HEK293 (cell line): ENCODE data around the gene CLEC14A.

Experiments
- CTCF ChIA-PET: fragments of 350-600 bp; formaldehyde crosslinking; extraction: SDS; loops from one replicate; lab custom pipeline; 2021; ENCODE audit warnings: antibody characterized with exemption; lab: Yijun Ruan, JAX
- POLR2A ChIA-PET: fragments of 300-600 bp; formaldehyde crosslinking; extraction: SDS; loops from one replicate; lab custom pipeline; 2020; ENCODE audit warnings: antibody characterized with exemption, inconsistent platforms; lab: Yijun Ruan, JAX
- H3K27ac ChIP-seq: fragments of 200-500 bp; sonication (Bioruptor generic); 2 replicates; pipeline ENCODE4 v1.5.1; 2014; ENCODE audit warnings: low read depth, low read length, control low read depth, inconsistent platforms; ENCODE audit errors: extremely low read depth
- H3K36me3 ChIP-seq, 2 experiments: fragments of 200-500 bp in 1 of 2; sonication (Bioruptor generic) in 1 of 2; 1 replicate in 1 of 2; 2 replicates in 1 of 2; pipeline ENCODE4 v1.5.1; 2014 to 2017; ENCODE audit warnings: inconsistent platforms in 2 of 2, low read length in 2 of 2; ENCODE audit not compliant: control insufficient read depth in 2 of 2, insufficient read depth in 1 of 2
- H3K4me1 ChIP-seq: fragments of 200-500 bp; sonication (Bioruptor generic); 2 replicates; pipeline ENCODE4 v1.5.1; 2014; ENCODE audit warnings: mild to moderate bottlenecking, low read length, inconsistent platforms; ENCODE audit not compliant: control insufficient read depth, insufficient read depth
- H3K4me3 ChIP-seq: 2 replicates; pipeline ENCODE4 v1.5.1; 2011; ENCODE audit warnings: low read depth, mild to moderate bottlenecking, control low read depth, low read length, moderate library complexity
- H3K9me3 ChIP-seq: fragments of 200-500 bp; sonication (Bioruptor generic); 2 replicates; pipeline ENCODE4 v1.5.1; 2014; ENCODE audit warnings: low read depth, low read length, inconsistent platforms; ENCODE audit not compliant: control insufficient read depth, insufficient read depth
- HOXD13 ChIP-seq: sonication (generic); formaldehyde crosslinking; IDR thresholded peaks from 2 replicates; pipeline ENCODE4 v1.8.0; 2022; ENCODE audit warnings: missing genetic modification reagents, borderline replicate concordance
- KLF7 ChIP-seq: fragments of 450-650 bp; formaldehyde crosslinking; IDR thresholded peaks from 2 replicates; pipeline ENCODE4 v1.5.1; 2016; ENCODE audit warnings: missing biosample characterization, missing genetic modification characterization, borderline replicate concordance
- SCRT1 ChIP-seq: fragments of 450-650 bp; formaldehyde crosslinking; IDR thresholded peaks from 2 replicates; pipeline ENCODE4 v1.5.1; 2016; ENCODE audit warnings: missing biosample characterization, missing genetic modification characterization, borderline replicate concordance
- TCF7L2 ChIP-seq: IDR thresholded peaks from 2 replicates; pipeline ENCODE4 v1.6.1; 2011; ENCODE audit warnings: low read depth, mild to moderate bottlenecking, inconsistent platforms, low read length, moderate library complexity, borderline replicate concordance
- ZNF10 ChIP-seq: fragments of 450-650 bp; formaldehyde crosslinking; IDR thresholded peaks from 2 replicates; pipeline ENCODE4 v1.5.1; 2017; ENCODE audit warnings: missing biosample characterization, missing genetic modification characterization
- ZNF112 ChIP-seq: fragments of 450-650 bp; formaldehyde crosslinking; IDR thresholded peaks from 2 replicates; pipeline ENCODE4 v1.5.0; 2017; ENCODE audit warnings: missing biosample characterization, missing genetic modification characterization
- ZNF121 ChIP-seq: fragments of 450-650 bp; formaldehyde crosslinking; IDR thresholded peaks from 2 replicates; pipeline ENCODE4 v1.5.1; 2016; ENCODE audit warnings: missing biosample characterization, missing genetic modification characterization
- ZNF138 ChIP-seq: fragments of 450-650 bp; formaldehyde crosslinking; IDR thresholded peaks from 2 replicates; pipeline ENCODE4 v1.5.1; 2016; ENCODE audit warnings: missing biosample characterization, missing genetic modification characterization, borderline replicate concordance
- ZNF184 ChIP-seq: fragments of 450-650 bp; IDR thresholded peaks from 2 replicates; pipeline ENCODE4 v1.5.1; 2018; ENCODE audit warnings: missing biosample characterization, mild to moderate bottlenecking, missing genetic modification characterization
- ZNF354C ChIP-seq: fragments of 450-650 bp; formaldehyde crosslinking; IDR thresholded peaks from 2 replicates; pipeline ENCODE4 v1.5.1; 2016; ENCODE audit warnings: missing biosample characterization, missing genetic modification characterization, low read depth, borderline replicate concordance
- ZNF37A ChIP-seq: fragments of 450-650 bp; IDR thresholded peaks from 2 replicates; pipeline ENCODE4 v1.5.1; 2018; ENCODE audit warnings: missing biosample characterization, missing genetic modification characterization
- ZNF426 ChIP-seq: fragments of 450-650 bp; formaldehyde crosslinking; IDR thresholded peaks from 2 replicates; pipeline ENCODE4 v1.5.1; 2017; ENCODE audit warnings: missing biosample characterization, missing genetic modification characterization, mild to moderate bottlenecking, inconsistent platforms, moderate library complexity
- ZNF549 ChIP-seq: fragments of 450-650 bp; IDR thresholded peaks from 2 replicates; pipeline ENCODE4 v1.5.1; 2018; ENCODE audit warnings: missing biosample characterization, missing genetic modification characterization, mild to moderate bottlenecking, inconsistent platforms, moderate library complexity
- ZNF585B ChIP-seq: fragments of 450-650 bp; formaldehyde crosslinking; IDR thresholded peaks from 2 replicates; pipeline ENCODE4 v1.5.1; 2016; ENCODE audit warnings: missing biosample characterization, missing genetic modification characterization
- ZNF658 ChIP-seq: fragments of 450-650 bp; formaldehyde crosslinking; IDR thresholded peaks from 2 replicates; pipeline ENCODE4; 2016; ENCODE audit warnings: missing biosample characterization, missing genetic modification characterization
- ZNF843 ChIP-seq: fragments of 450-650 bp; formaldehyde crosslinking; IDR thresholded peaks from 2 replicates; pipeline ENCODE4 v1.5.1; 2016; ENCODE audit warnings: missing biosample characterization, missing genetic modification characterization
- ZSCAN16 ChIP-seq: fragments of 450-650 bp; formaldehyde crosslinking; IDR thresholded peaks from 2 replicates; pipeline ENCODE4 v1.5.1; 2016; ENCODE audit warnings: missing biosample characterization, missing genetic modification characterization
- TF ChIP-seq, protein P1 (sequence below): fragments of 450-650 bp; formaldehyde crosslinking; IDR thresholded peaks from 2 replicates; pipeline ENCODE4 v1.5.1; 2016; ENCODE audit warnings: missing biosample characterization, missing genetic modification characterization
- TF ChIP-seq, protein P2 (sequence below): fragments of 450-650 bp; formaldehyde crosslinking; IDR thresholded peaks from 2 replicates; pipeline ENCODE4 v1.5.1; 2016; ENCODE audit warnings: missing biosample characterization, missing genetic modification characterization, borderline replicate concordance
- TF ChIP-seq, protein P3 (sequence below): fragments of 450-650 bp; formaldehyde crosslinking; IDR thresholded peaks from 2 replicates; pipeline ENCODE4 v1.5.1; 2016; ENCODE audit warnings: missing biosample characterization, missing genetic modification characterization
- TF ChIP-seq, protein P4 (sequence below): fragments of 450-650 bp; formaldehyde crosslinking; IDR thresholded peaks from 2 replicates; pipeline ENCODE4 v1.5.1; 2017; ENCODE audit warnings: missing biosample characterization, missing genetic modification characterization
- TF ChIP-seq, protein P5 (sequence below): fragments of 450-650 bp; formaldehyde crosslinking; IDR thresholded peaks from 2 replicates; pipeline ENCODE4 v1.5.1; 2016; ENCODE audit warnings: missing biosample characterization, missing genetic modification characterization

The CLEC14A gene

DNA sequence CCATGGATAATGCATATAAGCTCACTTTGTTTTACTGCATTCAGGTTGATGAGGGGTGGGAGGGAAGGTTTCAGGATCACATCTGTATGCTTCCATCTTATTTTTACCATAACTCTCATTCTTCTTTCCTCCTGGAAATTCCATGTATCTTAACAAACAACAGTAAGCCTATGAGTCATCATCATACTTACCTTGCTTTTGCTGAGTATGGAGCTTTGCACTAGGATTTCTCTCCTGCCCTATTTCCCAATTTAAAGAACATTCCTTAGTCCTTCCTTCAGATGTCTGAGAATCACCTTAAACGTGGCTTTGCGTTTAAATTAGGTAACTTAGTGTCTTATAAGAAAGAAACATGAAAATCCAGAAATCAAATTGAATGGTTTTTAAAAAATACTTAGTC, 1.6 kb upstream of the CLEC14A start:
- TF ChIP-seq ZNF10 (tag by site-specific recombination) (no peak), ZNF121 (tag by site-specific recombination) (no peak)
- TF ChIP-seq, protein P1, sequence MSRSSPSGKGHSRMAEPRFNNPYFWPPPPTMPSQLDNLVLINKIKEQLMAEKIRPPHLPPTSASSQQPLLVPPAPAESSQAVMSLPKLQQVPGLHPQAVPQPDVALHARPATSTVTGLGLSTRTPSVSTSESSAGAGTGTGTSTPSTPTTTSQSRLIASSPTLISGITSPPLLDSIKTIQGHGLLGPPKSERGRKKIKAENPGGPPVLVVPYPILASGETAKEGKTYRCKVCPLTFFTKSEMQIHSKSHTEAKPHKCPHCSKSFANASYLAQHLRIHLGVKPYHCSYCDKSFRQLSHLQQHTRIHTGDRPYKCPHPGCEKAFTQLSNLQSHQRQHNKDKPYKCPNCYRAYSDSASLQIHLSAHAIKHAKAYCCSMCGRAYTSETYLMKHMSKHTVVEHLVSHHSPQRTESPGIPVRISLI: no peak
- TF ChIP-seq, all 188 proteins: peak for 0
- no peak overlapping the region for H3K4me3 ChIP-seq
- no peaks in the 10 kb centered on the region for H3K9me3 ChIP-seq
- CTCF ChIA-PET: interaction anchor here (0.6 kb wide), 1 partner anchor 22 kb away, joined by 3 read pairs; no protein-coding TSS in a partner anchor
- H3K4me1 ChIP-seq: no peaks in the 10 kb centered on the region
- H3K27ac ChIP-seq: no peak overlapping the region
- H3K36me3 ChIP-seq: no peaks in the 10 kb centered on the region
- POLR2A ChIA-PET: no interaction called here

DNA sequence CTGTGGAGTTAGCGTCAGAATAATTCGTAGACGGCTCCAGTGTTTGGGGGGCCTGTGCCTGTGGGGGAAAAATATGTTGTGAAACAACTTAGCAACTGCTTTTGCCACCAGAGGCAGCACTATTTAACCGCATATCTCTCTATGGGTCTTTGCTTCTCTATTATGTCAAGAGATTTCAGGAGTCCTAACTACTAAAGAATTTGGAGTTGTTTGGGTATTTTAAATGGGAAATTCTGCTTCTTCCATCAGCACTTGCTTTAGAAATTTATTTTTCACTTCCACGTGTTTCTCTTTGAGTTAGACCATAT, 594 bp upstream of the CLEC14A start:
- ChIA-PET POLR2A (no interaction called here), CTCF (no interaction called here)
- H3K36me3 ChIP-seq: no peaks in the 10 kb centered on the region
- H3K9me3 ChIP-seq: no peaks in the 10 kb centered on the region
- no peak overlapping the region for H3K4me3 ChIP-seq
- no peaks in the 10 kb centered on the region for H3K4me1 ChIP-seq
- H3K27ac ChIP-seq: no peak overlapping the region
- TF ChIP-seq ZNF121 (tag by site-specific recombination) (no peak), ZNF426 (tag by site-specific recombination) (no peak), ZNF37A (no peak), ZNF585B (tag by site-specific recombination) (no peak), ZNF354C (tag by site-specific recombination) (no peak), ZNF549 (tag by site-specific recombination) (no peak), HOXD13 (CRISPR knock-in tag) (no peak), TCF7L2 (no peak), SCRT1 (tag by site-specific recombination) (no peak), ZNF112 (no peak), ZNF658 (no peak), ZNF843 (no peak), ZNF138 (tag by site-specific recombination) (no peak), ZSCAN16 (tag by site-specific recombination) (no peak), KLF7 (no peak), ZNF184 (tag by site-specific recombination) (no peak)
- TF ChIP-seq, protein P2, sequence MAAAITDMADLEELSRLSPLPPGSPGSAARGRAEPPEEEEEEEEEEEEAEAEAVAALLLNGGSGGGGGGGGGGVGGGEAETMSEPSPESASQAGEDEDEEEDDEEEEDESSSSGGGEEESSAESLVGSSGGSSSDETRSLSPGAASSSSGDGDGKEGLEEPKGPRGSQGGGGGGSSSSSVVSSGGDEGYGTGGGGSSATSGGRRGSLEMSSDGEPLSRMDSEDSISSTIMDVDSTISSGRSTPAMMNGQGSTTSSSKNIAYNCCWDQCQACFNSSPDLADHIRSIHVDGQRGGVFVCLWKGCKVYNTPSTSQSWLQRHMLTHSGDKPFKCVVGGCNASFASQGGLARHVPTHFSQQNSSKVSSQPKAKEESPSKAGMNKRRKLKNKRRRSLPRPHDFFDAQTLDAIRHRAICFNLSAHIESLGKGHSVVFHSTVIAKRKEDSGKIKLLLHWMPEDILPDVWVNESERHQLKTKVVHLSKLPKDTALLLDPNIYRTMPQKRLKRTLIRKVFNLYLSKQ (tag by site-specific recombination): no peak
- TF ChIP-seq, protein P3, sequence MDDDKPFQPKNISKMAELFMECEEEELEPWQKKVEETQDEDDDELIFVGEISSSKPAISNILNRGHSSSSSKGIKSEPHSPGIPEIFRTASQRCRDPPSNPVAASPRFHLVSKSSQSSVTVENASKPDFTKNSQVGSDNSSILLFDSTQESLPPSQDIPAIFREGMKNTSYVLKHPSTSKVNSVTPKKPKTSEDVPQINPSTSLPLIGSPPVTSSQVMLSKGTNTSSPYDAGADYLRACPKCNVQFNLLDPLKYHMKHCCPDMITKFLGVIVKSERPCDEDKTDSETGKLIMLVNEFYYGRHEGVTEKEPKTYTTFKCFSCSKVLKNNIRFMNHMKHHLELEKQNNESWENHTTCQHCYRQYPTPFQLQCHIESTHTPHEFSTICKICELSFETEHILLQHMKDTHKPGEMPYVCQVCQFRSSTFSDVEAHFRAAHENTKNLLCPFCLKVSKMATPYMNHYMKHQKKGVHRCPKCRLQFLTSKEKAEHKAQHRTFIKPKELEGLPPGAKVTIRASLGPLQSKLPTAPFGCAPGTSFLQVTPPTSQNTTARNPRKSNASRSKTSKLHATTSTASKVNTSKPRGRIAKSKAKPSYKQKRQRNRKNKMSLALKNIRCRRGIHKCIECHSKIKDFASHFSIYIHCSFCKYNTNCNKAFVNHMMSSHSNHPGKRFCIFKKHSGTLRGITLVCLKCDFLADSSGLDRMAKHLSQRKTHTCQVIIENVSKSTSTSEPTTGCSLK: no peak
- TF ChIP-seq, protein P4, sequence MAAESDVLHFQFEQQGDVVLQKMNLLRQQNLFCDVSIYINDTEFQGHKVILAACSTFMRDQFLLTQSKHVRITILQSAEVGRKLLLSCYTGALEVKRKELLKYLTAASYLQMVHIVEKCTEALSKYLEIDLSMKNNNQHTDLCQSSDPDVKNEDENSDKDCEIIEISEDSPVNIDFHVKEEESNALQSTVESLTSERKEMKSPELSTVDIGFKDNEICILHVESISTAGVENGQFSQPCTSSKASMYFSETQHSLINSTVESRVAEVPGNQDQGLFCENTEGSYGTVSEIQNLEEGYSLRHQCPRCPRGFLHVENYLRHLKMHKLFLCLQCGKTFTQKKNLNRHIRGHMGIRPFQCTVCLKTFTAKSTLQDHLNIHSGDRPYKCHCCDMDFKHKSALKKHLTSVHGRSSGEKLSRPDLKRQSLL (tag by site-specific recombination): no peak
- TF ChIP-seq, protein P5, sequence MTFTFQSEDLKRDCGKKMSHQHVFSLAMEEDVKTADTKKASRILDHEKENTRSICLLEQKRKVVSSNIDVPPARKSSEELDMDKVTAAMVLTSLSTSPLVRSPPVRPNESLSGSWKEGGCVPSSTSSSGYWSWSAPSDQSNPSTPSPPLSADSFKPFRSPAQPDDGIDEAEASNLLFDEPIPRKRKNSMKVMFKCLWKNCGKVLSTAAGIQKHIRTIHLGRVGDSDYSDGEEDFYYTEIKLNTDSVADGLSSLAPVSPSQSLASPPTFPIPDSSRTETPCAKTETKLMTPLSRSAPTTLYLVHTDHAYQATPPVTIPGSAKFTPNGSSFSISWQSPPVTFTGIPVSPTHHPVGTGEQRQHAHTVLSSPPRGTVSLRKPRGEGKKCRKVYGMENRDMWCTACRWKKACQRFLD (tag by site-specific recombination): no peak
